ENCODE data around the gene BCAT1.

- no peak for TF ChIP-seq CTCF (IDR thresholded peaks at IDR 0.05)
- TF ChIP-seq POLR2A (IDR thresholded peaks at IDR 0.05): no peak
Measured at GRCh38 chr12:24972078-24972477, 23.2 kb upstream of the BCAT1 start.

All from Peyer's patch (tissue), 4 donors.